Upper lobe of right lung (tissue), 1 donor: ENCODE measurements around the gene GPS2. TPM values are rescaled to one million over a fixed set of nuclear protein-coding genes. Genes with fewer than 3 reads are reported as not detected.

Source experiments
- ATAC-seq: fragments of 200-7000 bp; cut with Tn5 transposase; one replicate; pipeline ENCODE4 v1.9.1; 2020; ENCODE audit warnings: mild to moderate bottlenecking, moderate library complexity
- DNase-seq: peaks from one replicate; pipeline ENCODE4 v3.0.0-alpha.2; 2020
- H3K27ac ChIP-seq: fragments of 200-600 bp; one replicate; pipeline ENCODE4 v1.8.0; 2022
- H3K27me3 ChIP-seq: fragments of 200-600 bp; one replicate; pipeline ENCODE4 v1.8.0; 2022; ENCODE audit warnings: mild to moderate bottlenecking
- H3K36me3 ChIP-seq: fragments of 200-600 bp; one replicate; pipeline ENCODE4 v1.8.0; 2022
- H3K4me1 ChIP-seq: fragments of 200-600 bp; one replicate; pipeline ENCODE4 v1.8.0; 2022
- H3K4me3 ChIP-seq: fragments of 200-600 bp; one replicate; pipeline ENCODE4 v1.8.0; 2022; ENCODE audit warnings: mild to moderate bottlenecking
- H3K9me3 ChIP-seq: fragments of 200-600 bp; one replicate; pipeline ENCODE4 v1.8.0; 2022
- CTCF ChIP-seq: fragments of 200-600 bp; IDR thresholded peaks from one replicate; pipeline ENCODE4 v1.8.0; 2022; ENCODE audit warnings: antibody characterized with exemption
- intact Hi-C: fragments of 100-400 bp; cut with DNase I; formaldehyde crosslinking; loops from one replicate; pipeline ENCODE4 v1.11.0; 2022
- total RNA-seq: library from RNA; stranded (reverse); fragmentation: NEBNext Ultra II Directional; extraction: Animal tissue kit (Norgen Biotek cat#: 25700); gene quantifications from one replicate; pipeline ENCODE4 v1.2.1, GENCODE V29; 2021
- donor health status: DM: no; HTN: yes; CAD: no; lungs with severe emphysema.

Gene GPS2
- total RNA-seq, 1 donor from 2014 or later: 62.9 TPM

GRCh38 chr17:7324438-7324779, 9.2 kb upstream of the GPS2 start:
- no peaks in the 10 kb centered on the region for H3K9me3 ChIP-seq
- no peak overlapping the region for H3K4me3 ChIP-seq
- peaks cover 10% of the 10 kb centered on the region for H3K4me1 ChIP-seq
- no peak overlapping the region for H3K27ac ChIP-seq
- ATAC-seq: no peak
- peaks cover 48% of the 10 kb centered on the region for H3K36me3 ChIP-seq
- no peaks in the 10 kb centered on the region for H3K27me3 ChIP-seq
- intact Hi-C loops: no loop called here
- no peak for DNase-seq
- no peak for TF ChIP-seq CTCF

DNA sequence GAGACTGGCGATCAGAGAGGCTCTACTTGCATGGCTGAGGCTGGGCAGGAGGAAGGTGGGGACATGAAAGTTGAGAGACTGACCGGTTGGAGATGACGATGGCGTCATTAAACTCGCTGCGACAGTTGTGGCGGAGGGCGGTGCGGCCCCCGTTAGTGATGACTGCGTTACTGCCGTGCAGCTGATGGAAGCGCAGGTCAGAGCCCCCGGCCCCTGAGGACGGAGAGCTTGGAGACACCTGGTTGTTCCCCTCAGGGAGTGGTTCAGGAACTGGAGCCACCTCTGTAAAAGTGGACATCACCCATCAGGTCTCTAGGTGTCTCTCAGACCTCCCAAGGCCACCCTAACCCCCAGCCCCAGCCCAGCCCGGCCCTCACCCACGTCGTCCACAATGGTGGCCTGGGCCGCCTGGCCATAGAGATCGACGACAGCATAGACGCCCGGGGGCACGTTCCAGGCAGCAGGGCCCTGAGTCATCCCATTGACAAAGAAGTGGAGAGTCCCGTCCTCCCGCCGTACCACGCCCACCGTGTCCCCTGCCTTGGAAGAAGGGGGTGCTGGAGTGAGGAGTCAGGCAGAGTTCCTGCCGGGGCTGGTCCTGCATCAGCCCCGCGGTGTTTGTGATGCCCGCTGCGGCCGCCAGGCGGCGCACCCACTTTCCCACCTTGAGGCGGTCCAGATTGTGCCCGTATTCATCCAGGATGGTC, 8.7 kb upstream of the GPS2 start:
- intact Hi-C loops: no loop called here
- Histone ChIP-seq H3K4me1 (peaks cover 10% of the 10 kb centered on the region), H3K4me3 (no peak overlapping the region), H3K27ac (no peak overlapping the region), H3K27me3 (no peaks in the 10 kb centered on the region), H3K36me3 (peaks cover 52% of the 10 kb centered on the region), H3K9me3 (no peaks in the 10 kb centered on the region)
- DNase-seq (peak; percentile 77), ATAC-seq (peak; percentile 47)
- peak; percentile 74 for TF ChIP-seq CTCF

GRCh38 chr17:7322520-7323194, 7.5 kb upstream of the GPS2 start:
- no peaks in the 10 kb centered on the region for H3K27me3 ChIP-seq
- H3K27ac ChIP-seq: no peak overlapping the region
- H3K9me3 ChIP-seq: no peaks in the 10 kb centered on the region
- peaks cover 64% of the 10 kb centered on the region for H3K36me3 ChIP-seq
- ATAC-seq (no peak), DNase-seq (no peak)
- H3K4me3 ChIP-seq: no peak overlapping the region
- no peaks in the 10 kb centered on the region for H3K4me1 ChIP-seq
- intact Hi-C loops: no loop called here
- no peak for TF ChIP-seq CTCF

- H3K27ac ChIP-seq: no peak overlapping the region
- DNase-seq: no peak
These were observed 6.3 kb upstream of the GPS2 start for GRCh38 chr17:7321466-7321865.

GRCh38 chr17:7318121-7318860, 3.1 kb upstream of the GPS2 start:
- no peak for TF ChIP-seq CTCF
- H3K4me1 ChIP-seq: peaks cover 19% of the 10 kb centered on the region
- DNase-seq (no peak), ATAC-seq (no peak)
- H3K36me3 ChIP-seq: peaks cover 64% of the 10 kb centered on the region
- no peaks in the 10 kb centered on the region for H3K27me3 ChIP-seq
- intact Hi-C loops: no loop called here
- H3K4me3 ChIP-seq: no peak overlapping the region
- H3K27ac ChIP-seq: no peak overlapping the region
- no peaks in the 10 kb centered on the region for H3K9me3 ChIP-seq

More at GRCh38 chr17:7321466-7321865, 6.3 kb upstream of the GPS2 start:
- Histone ChIP-seq H3K9me3 (no peaks in the 10 kb centered on the region), H3K27me3 (no peaks in the 10 kb centered on the region), H3K36me3 (peaks cover 72% of the 10 kb centered on the region), H3K4me3 (no peak overlapping the region), H3K4me1 (peaks cover under 1% of the 10 kb centered on the region)
- intact Hi-C loops: no loop called here
- no peak for ATAC-seq
- TF ChIP-seq CTCF: no peak
